T47D (cell line): ENCODE data around the gene MTERF2.

ENCODE experiments used
- DNase-seq, 2 experiments: peaks; one replicate each; pipeline versions ENCODE4 v3.0.0 to v3.0.0-alpha.2; 2011 to 2012; ENCODE audit warnings: low read depth in 1 of 2, low spot score in 1 of 2
- JUND ChIP-seq: IDR thresholded peaks from 2 replicates; pipeline ENCODE4 v1.6.1; 2012; ENCODE audit warnings: low read depth
- in situ Hi-C: cut with HindIII; loops from 2 replicates; pipeline ENCODE4 v1.10.0; 2016; ENCODE audit warnings: low sequenced_read_pairs, low pct_unique_long_range_greater_than_20kb

MTERF2 gene

DNA sequence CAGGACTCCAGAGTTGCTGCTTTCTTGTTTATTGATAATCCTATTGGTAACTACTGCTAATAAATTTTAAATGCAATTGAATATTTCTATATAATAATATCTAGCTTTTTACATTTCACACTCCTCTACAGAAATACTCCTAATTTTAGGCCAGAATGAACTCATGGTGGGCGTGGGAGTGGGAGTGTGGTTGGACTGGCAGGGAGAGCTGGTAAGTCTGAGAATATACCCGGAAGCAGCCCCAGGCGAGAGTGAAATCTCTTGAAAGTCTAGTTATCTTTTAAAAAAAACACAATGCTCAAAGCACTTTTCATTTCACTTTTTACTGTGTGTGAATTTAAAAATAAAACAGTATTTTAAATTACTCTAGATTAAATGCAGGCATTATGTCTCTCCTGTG is 26.5 kb downstream of the MTERF2 start:
- no peak for TF ChIP-seq JUND
- no peak for DNase-seq
- in situ Hi-C loops = no loop called here

- no peak for TF ChIP-seq JUND
- in situ Hi-C loops = no loop called here
- no peak for DNase-seq
Observed at GRCh38 chr12:106957583-106957982, 29.4 kb downstream of the MTERF2 start.

DNA sequence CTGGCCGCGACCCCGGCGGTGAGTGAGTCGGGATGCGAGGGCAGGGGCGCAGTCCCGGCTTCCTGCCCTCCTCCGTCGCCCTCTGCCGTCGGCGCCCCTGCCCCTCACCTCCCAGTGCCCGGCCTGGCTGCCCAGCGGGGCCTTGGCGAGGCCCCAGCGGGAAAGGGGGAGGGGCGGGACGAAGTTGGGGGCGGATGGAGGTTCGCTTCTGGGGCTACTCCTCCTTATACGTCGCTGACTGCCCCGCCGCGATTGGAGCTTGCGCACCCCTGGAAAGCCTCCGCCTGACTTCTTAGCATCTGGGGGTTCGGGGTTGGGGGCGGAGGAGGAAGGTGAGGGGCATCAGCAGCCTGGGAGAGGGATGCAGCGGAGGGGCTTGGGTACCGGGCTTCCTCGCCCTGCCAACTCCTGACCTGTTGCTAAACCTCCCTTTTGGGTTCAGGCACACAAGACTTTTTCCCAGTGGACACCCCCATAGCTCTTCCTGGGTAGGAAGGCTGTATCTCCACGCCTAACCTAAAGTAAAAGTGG is 30.8 kb downstream of the MTERF2 start:
- no peak for TF ChIP-seq JUND
- DNase-seq = peak; percentile 50 to 57
- in situ Hi-C loops = no loop called here

- peak; percentile 86 to 90 for DNase-seq
- no peak for TF ChIP-seq JUND
- in situ Hi-C loops = no loop called here
Observed at GRCh38 chr12:106955377-106956047, 31.4 kb downstream of the MTERF2 start, which contains the start of gene TMEM263. TMEM263 (plus strand) TSS chr12:106955907; CDS start chr12:106967117, 11,210 bp downstream.

DNA sequence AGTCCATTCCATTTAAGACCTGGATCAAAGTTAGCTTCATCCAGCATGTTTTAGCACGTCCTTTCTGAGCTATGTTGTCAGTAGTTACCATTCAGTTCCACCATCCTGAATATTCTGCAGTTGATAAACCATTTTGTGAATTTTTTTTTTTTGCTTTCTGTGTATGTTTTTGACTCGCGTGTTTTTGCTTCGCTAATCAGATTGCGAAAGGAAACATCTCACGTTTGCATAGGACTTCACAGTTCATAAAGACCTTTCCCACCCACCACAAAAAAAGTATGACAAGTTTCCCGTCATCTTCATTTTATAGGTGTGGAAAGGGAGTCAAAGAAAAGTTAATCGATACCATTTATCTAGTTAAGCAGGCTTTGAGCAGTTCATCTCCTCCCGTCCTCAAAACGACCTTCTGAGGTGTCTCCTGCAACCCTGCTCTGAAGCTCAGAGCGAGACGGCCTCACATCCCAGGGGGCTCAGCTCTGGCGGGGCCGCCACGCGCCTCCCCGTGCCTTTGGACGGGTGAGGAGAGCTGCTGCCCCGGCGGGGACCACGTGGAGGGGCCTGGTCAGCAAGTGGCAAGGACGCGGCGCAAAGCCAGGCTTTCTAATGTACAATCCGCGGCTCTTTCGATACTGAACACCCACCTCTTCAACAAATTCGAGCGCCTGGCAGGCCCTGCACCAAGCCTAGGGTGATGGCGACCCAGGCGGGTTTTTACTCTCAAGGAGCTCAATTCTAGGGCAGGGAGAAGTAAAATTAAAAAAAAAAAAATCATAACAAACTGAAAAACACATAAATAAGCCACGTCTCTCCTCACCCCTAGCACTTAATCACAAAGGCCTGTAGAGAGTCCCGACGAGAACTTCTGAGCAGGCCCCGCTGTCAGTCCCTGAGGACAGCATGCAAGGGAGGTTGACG is 32.2 kb downstream of the MTERF2 start:
- TF ChIP-seq JUND = no peak
- no peak for DNase-seq
- in situ Hi-C loops = no loop called here

GRCh38 chr12:106953352-106954250 is 33.3 kb downstream of the MTERF2 start:
- no peak for DNase-seq
- no peak for TF ChIP-seq JUND
- in situ Hi-C loops = no loop called here

DNA sequence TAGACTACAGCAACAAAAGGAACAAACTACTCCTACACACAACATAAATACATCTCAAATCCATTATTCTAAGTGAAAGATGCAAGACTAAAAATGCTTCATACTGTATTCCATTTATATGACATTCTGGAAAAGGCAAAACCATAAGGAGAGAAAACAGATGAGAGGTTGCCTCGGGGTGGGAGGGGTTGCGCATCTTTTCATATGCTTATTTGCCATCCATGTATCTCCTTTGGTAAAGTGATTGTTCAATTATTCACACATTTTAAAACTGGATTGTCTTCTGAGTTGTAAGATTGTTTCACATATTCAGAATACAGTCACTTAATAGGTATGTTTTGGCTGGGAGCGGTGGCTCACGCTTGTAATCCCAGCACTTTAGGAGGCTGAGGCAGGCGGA is 36.4 kb downstream of the MTERF2 start:
- no peak for DNase-seq
- in situ Hi-C loops = no loop called here
- TF ChIP-seq JUND = no peak

DNA sequence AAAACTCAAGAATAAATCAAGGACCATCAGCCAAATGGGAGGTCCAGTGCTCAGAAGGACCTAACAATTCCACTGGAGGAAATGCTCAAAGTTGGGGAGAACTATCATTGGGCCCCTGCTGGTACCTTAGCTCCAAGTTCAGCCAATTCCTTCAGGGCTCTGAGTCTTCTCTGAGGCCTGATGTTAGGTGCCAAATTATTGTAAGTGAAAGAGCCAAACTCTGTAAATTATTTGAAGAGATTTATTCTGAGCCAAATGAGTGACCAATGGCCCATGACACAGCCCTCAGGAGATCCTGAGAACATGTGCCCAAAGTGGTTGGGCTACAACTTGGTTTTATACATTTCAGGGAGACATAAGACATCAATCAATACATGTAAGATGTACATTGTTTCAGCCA is 39.5 kb downstream of the MTERF2 start:
- in situ Hi-C loops = no loop called here
- TF ChIP-seq JUND = no peak
- DNase-seq = no peak

DNA sequence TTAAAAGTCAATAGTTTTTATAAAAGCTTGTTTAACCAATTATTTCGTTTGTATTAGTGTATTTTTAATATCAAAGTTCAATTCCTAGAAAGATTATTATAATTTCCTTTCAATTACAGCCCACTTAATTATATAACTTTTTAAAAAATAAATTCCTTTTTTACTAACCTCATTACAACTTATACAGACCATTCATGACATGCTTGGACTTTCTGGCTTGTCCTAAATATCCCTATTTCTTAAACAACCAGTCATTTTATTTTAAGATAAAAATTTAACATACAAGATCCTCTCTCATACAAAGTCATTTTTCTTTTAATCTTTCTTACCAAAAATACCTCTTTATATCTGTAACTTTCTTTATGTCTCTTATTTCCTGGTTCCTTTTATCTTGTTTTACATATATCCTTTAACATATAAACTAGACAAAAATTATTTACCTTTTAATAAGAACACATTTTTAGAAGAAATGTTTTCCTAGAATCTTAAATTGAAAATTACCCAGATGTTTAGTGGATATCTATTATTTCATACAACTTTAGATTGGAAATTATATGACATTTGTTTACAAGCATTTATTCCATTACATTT is 41.6 kb downstream of the MTERF2 start:
- no peak for TF ChIP-seq JUND
- in situ Hi-C loops = no loop called here
- DNase-seq = no peak

GRCh38 chr12:106942775-106943174 is 44.2 kb downstream of the MTERF2 start:
- TF ChIP-seq JUND = no peak
- in situ Hi-C loops = no loop called here
- no peak for DNase-seq

- DNase-seq = no peak
- no peak for TF ChIP-seq JUND
- in situ Hi-C loops = no loop called here
Observed at GRCh38 chr12:106941481-106942156, 45.3 kb downstream of the MTERF2 start.

DNA sequence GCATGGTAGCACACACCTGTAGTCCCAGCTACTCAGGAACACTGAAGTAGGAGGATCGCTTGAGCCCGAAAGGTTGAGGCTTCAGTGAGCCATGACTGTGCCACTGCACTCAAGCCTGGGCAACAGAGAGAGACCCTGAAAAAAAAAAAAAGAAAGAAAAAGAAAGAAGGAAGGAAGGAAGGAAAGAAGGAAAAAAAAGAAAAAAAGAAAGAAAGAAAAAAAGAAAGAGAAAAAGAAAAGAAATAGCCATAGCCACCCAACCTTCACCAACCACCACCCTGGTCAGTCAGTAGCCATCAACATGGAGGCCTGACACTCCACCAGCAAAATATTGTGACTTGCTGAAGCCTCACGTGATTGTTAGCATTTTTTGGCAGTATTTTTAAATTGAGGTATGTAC is 52.7 kb downstream of the MTERF2 start:
- in situ Hi-C loops = no loop called here
- no peak for TF ChIP-seq JUND
- DNase-seq = no peak
